Measurements from ENCODE around the gene PBX2.

PBX2 gene

GRCh38 chr6:32177788-32178546 is 12.0 kb downstream of the PBX2 start, which contains the start of gene RNF5:
Gene RNF5, plus strand, starts transcription at chr6:32178405. Its CDS starts 107 bp downstream, at chr6:32178512.
- H3K27ac ChIP-seq: peak within 1 kb of the TSS; percentile 80 to 94 (median 90)
- H4K20me1 ChIP-seq: peaks cover 0 to 8% (median 0%) of the 10 kb centered on the region in 11 experiments; a peak in 2 of 22 replicates
- H3K4me2 ChIP-seq: peak within 1 kb of the TSS; percentile 92 to 99 (median 96)
- TF ChIP-seq Cebpa-rat (IDR thresholded peaks at IDR 0.05): no peak
- H3K27me3 ChIP-seq: no peaks in the 10 kb centered on the region
- peak within 1 kb of the TSS; percentile 73 to 90 (median 82) for H3K4me3 ChIP-seq
- H3K4me1 ChIP-seq: peaks cover 56 to 84% (median 77%) of the 10 kb centered on the region in 10 experiments
- H3K9ac ChIP-seq: peak within 1 kb of the TSS; percentile 81 to 92 (median 90)
- H3K9me3 ChIP-seq (replicated peaks in 1 of 11): no peaks in the 10 kb centered on the region
- peaks cover 24 to 37% (median 34%) of the 10 kb centered on the region in 11 experiments for H3K36me3 ChIP-seq

GRCh38 chr6:32177183-32177787 is 12.7 kb downstream of the PBX2 start:
- no peaks in the 10 kb centered on the region for H3K9me3 ChIP-seq (replicated peaks in 1 of 11)
- peak overlapping the region; percentile 80 to 94 (median 90) for H3K27ac ChIP-seq
- peak overlapping the region; percentile 88 to 98 (median 92) for H3K4me2 ChIP-seq
- peaks cover 17 to 30% (median 27%) of the 10 kb centered on the region in 11 experiments for H3K36me3 ChIP-seq
- peak overlapping the region; percentile 73 to 90 (median 82) for H3K4me3 ChIP-seq
- peaks cover 61 to 83% (median 77%) of the 10 kb centered on the region in 10 experiments for H3K4me1 ChIP-seq
- H3K9ac ChIP-seq: peak overlapping the region; percentile 81 to 92 (median 90)
- no peaks in the 10 kb centered on the region for H3K27me3 ChIP-seq
- no peak for TF ChIP-seq Cebpa-rat (IDR thresholded peaks at IDR 0.05)
- peaks cover 0 to under 1% (median 0%) of the 10 kb centered on the region in 11 experiments; a peak in 1 of 22 replicates for H4K20me1 ChIP-seq

GRCh38 chr6:32176476-32177182 is 13.4 kb downstream of the PBX2 start:
- Histone ChIP-seq H3K27ac (peak overlapping the region; percentile 80 to 94 (median 90)), H3K27me3 (no peaks in the 10 kb centered on the region), H3K36me3 (peaks cover 12 to 25% (median 21%) of the 10 kb centered on the region in 11 experiments), H4K20me1 (no peaks in the 10 kb centered on the region; a peak in 1 of 22 replicates), H3K4me1 (peaks cover 61 to 80% (median 73%) of the 10 kb centered on the region in 10 experiments), H3K4me2 (peak overlapping the region; percentile 88 to 98 (median 92)), H3K9me3 (replicated peaks in 1 of 11) (no peaks in the 10 kb centered on the region), H3K4me3 (peak overlapping the region; percentile 73 to 90 (median 82)), H3K9ac (peak overlapping the region; percentile 81 to 92 (median 90))
- TF ChIP-seq Cebpa-rat (IDR thresholded peaks at IDR 0.05): no peak

GRCh38 chr6:32175711-32176475 is 14.1 kb downstream of the PBX2 start, which contains the start of gene AGPAT1:
Gene AGPAT1, minus strand, starts transcription at chr6:32176084. Its CDS starts 4,588 bp downstream, at chr6:32171496.
- peak within 1 kb of the TSS; percentile 73 to 90 (median 82) for H3K4me3 ChIP-seq
- TF ChIP-seq Cebpa-rat (IDR thresholded peaks at IDR 0.05): no peak
- no peaks in the 10 kb centered on the region for H3K27me3 ChIP-seq
- H3K9me3 ChIP-seq (replicated peaks in 1 of 11): no peaks in the 10 kb centered on the region
- H3K4me1 ChIP-seq: peaks cover 61 to 73% (median 69%) of the 10 kb centered on the region in 10 experiments
- peak within 1 kb of the TSS; percentile 86 to 92 (median 90) for H3K9ac ChIP-seq
- no peaks in the 10 kb centered on the region; a peak in 1 of 22 replicates for H4K20me1 ChIP-seq
- H3K36me3 ChIP-seq: peaks cover 10 to 25% (median 18%) of the 10 kb centered on the region in 11 experiments
- H3K27ac ChIP-seq: peak within 1 kb of the TSS; percentile 80 to 94 (median 90)
- H3K4me2 ChIP-seq: peak within 1 kb of the TSS; percentile 92 to 100 (median 98)

- Histone ChIP-seq H3K4me3 (peak overlapping the region; percentile 73 to 90 (median 82)), H3K4me1 (peaks cover 61 to 69% (median 63%) of the 10 kb centered on the region in 10 experiments), H4K20me1 (no peaks in the 10 kb centered on the region; a peak in 1 of 22 replicates), H3K9ac (peak overlapping the region; percentile 86 to 92 (median 90)), H3K27ac (peak overlapping the region; percentile 78 to 94 (median 86)), H3K4me2 (peak overlapping the region; percentile 92 to 100 (median 98)), H3K27me3 (no peaks in the 10 kb centered on the region), H3K36me3 (peaks cover 11 to 25% (median 19%) of the 10 kb centered on the region in 11 experiments), H3K9me3 (replicated peaks in 1 of 11) (no peaks in the 10 kb centered on the region)
- no peak for TF ChIP-seq Cebpa-rat (IDR thresholded peaks at IDR 0.05)
Measured at GRCh38 chr6:32175322-32175710, 14.7 kb downstream of the PBX2 start.

- peaks cover 52 to 64% (median 54%) of the 10 kb centered on the region in 10 experiments for H3K4me1 ChIP-seq
- peaks cover 18 to 25% (median 21%) of the 10 kb centered on the region in 11 experiments for H3K36me3 ChIP-seq
- H3K9ac ChIP-seq: no peak overlapping the region
- no peak for TF ChIP-seq Cebpa-rat (IDR thresholded peaks at IDR 0.05)
- H3K4me3 ChIP-seq: peak overlapping the region in 5 of 10 experiments; percentile 79 to 90 (median 86); a peak in 6 of 20 replicates
- no peaks in the 10 kb centered on the region for H3K27me3 ChIP-seq
- no peaks in the 10 kb centered on the region for H3K9me3 ChIP-seq (replicated peaks in 1 of 11)
- no peaks in the 10 kb centered on the region; a peak in 1 of 22 replicates for H4K20me1 ChIP-seq
- H3K4me2 ChIP-seq: peak overlapping the region; percentile 92 to 100 (median 98)
- no peak overlapping the region for H3K27ac ChIP-seq
Measured at GRCh38 chr6:32174416-32174815, 15.6 kb downstream of the PBX2 start.

GRCh38 chr6:32173051-32173727 is 16.8 kb downstream of the PBX2 start:
- peaks cover 47 to 58% (median 49%) of the 10 kb centered on the region in 10 experiments for H3K4me1 ChIP-seq
- H4K20me1 ChIP-seq: peaks cover 0 to 6% (median 0%) of the 10 kb centered on the region in 11 experiments; a peak in 2 of 22 replicates
- no peaks in the 10 kb centered on the region for H3K27me3 ChIP-seq
- H3K36me3 ChIP-seq: peaks cover 29 to 36% (median 33%) of the 10 kb centered on the region in 11 experiments
- H3K27ac ChIP-seq: peak overlapping the region in 7 of 11 experiments; percentile 12 to 56 (median 27); a peak in 11 of 22 replicates
- H3K4me2 ChIP-seq: peak overlapping the region; percentile 3 to 100 (median 97); a peak in 21 of 22 replicates
- H3K9me3 ChIP-seq (replicated peaks in 1 of 11): no peaks in the 10 kb centered on the region
- no peak for TF ChIP-seq Cebpa-rat (IDR thresholded peaks at IDR 0.05)
- peak overlapping the region in 1 of 10 experiments; percentile 11; a peak in 2 of 20 replicates for H3K4me3 ChIP-seq
- H3K9ac ChIP-seq: peak overlapping the region in 6 of 11 experiments; percentile 0 to 20 (median 6); a peak in 4 of 22 replicates
